GM21576 (cell line): ENCODE measurements around the gene ASB18.

Experiments
- ATAC-seq: cut with Tn5 transposase; IDR thresholded peaks from one replicate; pipeline ENCODE4 v1.9.1; 2021; ENCODE audit warnings: mild to moderate bottlenecking, moderate library complexity; ENCODE audit not compliant: unreplicated experiment

The ASB18 gene

DNA sequence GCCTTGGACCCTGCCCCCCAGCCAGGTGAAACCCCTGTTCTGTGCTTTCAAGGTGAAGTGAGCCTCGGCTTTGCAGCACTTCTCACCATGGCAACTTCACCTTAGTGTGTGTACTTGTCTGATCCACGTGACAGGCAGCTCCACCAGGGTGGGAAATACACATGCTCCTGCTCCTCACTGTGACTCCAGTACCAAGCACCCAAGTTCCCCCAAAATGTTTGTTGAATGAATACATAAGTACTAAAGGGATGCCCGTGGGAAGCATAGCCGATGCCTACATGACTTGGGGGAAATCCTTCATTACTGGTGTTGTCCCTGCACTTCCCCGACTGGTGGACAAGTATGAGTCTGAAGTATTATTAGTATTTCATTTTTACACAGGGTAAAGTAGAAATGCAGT, 54.2 kb downstream of the ASB18 start:
- no peak for ATAC-seq

DNA sequence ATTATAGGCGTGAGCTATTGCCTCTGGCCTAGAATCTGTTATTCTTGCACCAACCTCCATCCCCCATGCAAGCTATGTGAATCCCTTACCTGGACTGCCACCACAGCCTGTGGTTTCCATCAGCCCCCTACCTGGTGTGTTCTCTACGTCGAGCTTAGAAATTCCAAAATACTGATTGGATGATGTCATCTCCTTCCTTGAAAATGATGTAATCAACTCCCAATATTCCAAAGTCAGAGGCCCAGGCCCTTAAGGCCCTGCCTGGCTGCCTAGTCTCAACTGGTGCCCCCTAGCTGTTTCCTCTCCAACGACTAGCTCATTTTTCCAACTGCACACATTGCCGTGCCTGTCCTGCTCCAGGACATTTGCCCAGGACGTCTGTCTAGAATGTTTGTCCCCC, 54.7 kb downstream of the ASB18 start:
- no peak for ATAC-seq

DNA sequence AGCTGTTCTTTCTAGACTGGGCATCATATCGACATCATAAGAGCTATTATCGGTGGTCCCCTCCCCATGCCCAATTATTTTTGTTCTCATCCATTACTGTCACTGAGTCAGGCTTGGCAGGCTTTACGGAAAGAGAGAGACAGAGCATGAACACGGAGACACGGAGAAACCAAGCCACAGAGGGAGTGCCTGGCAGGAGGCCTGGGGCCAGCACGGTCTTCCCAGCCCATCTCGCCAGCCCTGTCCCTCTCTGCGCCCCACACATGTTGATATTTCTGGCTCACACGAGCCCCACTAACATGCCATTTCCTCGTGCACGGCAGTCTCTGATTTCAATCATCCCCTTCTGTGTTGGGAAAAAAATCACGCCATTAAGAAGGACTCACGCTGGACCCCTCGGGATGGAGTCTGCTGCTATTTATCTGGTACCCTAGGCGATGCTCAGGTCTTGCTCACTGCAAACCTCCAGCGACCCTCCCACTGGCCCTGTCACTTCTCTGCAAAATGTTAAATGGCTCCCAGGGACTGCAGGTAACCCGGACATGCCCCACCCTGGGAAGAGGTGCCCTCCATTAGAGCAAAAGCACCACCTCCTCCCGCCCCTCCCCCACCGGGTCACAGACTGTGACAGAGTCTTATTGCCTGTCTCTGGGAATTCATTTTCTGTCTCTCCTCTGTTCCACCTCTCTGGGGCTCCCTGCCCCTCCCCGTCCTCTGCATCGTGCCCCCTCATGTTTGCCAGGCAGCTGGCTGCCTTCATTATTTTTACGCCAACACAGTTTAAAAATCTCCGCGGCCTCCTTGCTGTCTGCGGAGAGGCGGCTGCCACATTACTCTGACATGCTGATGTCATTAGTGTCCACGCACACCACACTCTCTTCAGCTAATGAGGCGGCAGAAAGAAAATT, 55.9 kb downstream of the ASB18 start:
- ATAC-seq, result no peak

DNA sequence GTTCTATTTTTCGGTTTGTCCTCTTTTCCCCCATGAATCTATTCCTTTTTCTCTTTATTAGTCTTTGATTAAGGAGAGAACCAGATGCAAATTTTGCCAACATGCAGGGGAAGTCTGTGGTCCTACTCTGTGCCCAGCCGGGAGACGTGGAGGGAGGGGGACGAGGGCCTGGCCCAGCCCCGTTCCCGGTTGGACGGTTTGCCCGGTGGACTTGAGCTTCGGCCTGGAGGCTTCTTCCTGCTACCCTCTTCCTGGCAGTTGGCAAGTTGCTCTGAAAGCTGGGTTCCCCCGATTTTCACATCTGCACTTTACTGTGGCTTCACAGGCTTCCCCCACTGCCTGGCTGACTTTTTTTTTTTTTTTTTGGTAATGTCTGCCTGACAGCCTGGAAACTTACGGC, 56.7 kb downstream of the ASB18 start:
- no peak for ATAC-seq

DNA sequence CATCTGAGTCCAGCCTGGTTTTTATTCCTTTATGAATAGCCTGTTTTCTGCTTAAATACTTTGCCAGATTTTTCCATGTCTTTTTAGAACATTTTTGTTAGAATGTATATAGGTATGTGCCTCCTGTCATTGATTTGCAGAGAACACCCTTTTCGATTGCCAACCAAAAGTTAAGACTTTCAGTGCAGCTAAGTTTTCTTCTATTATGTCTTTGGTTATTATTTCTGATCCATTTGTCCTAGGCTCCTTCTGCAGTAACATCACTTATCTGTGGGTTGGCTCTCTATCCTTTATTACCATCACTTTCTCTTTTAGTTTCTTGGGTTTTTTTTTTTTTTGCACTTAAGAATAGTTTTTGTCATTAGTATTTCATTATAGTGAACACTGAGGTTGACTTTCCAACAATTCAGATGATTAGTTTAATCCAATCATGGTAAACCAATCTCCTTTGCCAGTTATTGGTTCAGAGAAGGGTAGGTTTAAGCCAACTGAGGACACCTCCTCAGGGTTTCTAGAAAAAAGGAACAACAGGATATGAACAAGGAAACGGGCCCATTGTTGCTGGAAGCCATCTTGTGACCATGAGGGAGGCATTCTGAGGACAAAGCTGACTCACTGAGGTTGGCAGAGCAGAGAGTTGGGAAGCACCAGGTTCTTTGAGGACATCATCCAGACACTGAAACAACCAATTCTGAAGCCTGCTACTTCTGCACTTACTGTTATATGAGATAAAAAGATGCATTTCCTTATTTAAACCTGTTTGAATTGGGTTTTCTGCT, 58.1 kb downstream of the ASB18 start:
- no peak for ATAC-seq

DNA sequence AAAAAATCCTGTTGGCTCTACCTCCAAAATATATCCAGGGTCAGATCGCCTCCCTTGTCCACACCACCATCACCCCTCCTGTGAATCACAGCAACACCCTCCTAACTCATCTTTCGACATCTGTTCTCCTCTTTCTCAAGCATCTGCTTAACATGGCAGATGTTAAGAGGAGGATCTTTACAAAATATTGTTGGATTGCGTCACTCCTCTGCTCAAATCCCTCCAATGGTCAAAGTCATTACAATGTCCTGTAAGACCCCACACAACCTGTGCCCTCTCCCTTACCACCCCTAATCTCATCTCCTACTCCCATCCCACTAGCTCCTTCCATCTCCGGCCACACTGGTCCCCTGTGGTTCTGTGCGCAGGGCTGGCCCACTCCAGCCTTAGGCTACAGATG, 59.3 kb downstream of the ASB18 start:
- ATAC-seq, result no peak

DNA sequence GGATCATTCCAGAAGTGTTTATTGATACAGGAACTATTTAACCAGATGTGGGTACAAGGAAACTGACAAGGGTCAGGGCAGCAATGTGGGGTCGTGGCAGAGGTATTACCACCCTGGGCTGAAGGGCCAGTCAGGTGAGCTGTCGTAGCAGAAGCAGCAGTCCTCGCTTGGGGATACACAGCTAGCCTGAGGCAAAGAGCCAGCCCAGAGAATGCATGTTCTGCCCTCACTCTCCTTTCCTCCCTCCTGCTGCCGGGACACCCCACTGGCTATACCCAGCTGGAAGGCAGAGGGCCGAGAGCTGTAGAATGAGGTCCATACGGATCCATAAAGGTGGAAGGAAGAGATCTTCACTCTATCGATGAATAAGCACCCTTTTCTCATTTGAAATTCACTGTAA, 63.8 kb downstream of the ASB18 start:
- no peak for ATAC-seq

DNA sequence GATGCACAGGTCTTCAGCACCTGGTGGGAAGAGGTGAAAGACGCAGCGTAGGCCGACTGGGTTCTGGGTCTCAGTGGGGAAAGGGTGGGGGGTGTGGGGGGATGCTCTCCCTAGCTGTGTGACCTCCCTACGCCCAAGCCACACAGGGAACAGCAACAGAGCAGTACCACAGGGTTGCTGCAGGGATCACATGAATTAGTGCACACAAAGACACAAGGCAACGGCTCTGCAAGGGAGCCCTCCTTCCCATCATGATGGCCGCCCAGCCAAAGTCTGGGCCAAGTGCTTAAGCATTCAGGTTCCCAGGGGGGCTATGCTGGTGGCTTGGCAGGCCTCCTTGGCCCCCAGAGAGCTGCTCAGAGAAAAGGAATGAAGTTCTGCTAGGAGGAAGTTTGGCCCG, 67.8 kb downstream of the ASB18 start:
- ATAC-seq, result no peak

DNA sequence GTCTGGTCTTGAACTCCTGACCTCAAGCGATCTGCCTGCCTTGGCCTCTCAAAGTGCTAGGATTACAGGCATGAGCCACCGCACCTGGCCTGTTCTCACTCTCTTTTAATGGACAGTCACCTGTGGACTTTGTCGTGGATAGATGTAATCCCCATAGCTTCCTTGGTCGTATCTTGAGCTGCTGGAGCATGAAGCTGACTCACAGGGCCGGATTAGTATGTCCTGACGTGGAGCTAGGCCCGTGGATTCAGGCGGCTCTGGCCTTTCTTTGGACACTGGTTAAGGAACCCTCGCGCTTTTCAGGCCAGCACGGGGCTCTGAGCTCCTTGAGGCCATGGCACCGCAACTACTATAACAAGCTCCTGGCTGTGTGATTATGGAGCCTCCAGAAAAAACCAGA, 68.5 kb downstream of the ASB18 start:
- ATAC-seq, result no peak

DNA sequence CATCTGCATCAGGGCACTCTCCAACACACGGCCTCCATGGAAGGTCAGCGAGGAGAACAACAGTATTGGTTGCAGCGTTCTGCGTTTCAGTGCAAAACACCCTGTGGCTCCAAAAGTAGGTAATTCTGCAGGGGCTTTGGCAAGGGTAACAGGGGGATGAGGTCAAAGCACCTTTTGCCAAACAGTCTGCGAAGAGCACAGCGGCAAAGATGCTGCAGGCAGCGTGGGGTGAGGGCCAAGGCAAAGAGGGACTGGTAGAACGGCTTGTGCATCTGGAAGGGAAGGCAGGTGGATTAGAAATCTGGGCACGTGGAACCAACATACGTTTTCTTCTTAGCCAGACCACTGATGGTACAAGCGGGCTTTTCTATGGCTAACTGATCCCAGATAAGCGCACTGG, 69.4 kb downstream of the ASB18 start:
- no peak for ATAC-seq

DNA sequence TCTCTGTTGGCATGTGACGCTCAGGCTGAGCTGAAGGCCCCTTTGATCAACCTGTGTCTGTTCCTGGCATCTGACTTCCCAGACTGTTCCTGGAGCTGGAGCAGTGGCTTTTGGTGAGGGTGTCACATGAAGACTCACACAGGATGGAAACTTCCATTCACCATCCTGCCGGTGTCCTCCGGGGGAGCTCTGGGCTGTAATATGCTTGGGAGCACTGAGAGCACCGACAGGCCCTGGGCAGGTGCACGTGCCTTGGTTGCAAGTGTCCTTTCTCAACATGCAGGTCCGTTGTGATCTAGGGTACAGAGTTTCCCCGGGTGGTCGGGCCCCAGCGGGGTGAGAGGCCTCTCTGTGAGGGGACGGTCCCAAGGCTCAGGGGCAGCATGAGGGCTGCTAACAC, 71.2 kb downstream of the ASB18 start:
- ATAC-seq, result no peak

DNA sequence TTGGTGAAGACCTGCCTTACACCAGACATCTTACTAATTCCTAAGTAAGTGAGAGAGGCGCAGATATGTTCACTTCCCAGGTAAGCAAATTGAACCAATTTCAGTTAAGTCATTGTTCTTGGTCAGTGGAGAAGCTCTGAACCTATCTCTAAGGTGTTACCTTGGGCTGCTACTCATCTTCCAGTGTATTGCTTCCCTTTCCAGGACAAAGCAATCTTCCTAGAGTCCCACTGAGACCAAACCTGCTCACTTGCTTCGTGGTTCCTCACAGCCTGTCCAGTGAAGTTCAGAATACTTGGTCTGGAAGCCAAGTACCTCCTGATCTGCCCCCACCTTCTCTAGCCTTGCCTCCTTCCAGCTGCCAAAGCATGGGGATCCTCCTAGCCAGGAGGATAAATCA, 73.5 kb downstream of the ASB18 start:
- ATAC-seq, result no peak

DNA sequence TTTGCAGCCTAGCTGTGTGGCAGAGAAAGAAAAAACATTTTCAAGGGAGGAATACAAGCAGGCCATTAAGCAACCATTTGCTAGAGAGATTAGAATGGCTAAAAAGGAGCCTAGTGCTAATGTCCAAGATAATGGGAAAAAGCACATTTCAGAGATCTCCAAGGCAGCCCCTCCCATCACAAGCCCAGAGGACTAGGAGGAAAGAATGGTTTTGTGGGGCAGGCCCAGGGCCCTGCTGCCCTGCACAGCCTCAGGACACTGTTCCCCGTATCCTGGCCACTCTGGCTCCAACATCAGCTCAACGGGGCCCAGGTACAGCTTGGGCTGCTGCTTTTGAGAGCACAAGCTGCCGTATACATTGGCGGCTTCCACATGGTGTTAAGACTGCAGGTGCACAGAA, 79.5 kb downstream of the ASB18 start:
- ATAC-seq, result no peak

DNA sequence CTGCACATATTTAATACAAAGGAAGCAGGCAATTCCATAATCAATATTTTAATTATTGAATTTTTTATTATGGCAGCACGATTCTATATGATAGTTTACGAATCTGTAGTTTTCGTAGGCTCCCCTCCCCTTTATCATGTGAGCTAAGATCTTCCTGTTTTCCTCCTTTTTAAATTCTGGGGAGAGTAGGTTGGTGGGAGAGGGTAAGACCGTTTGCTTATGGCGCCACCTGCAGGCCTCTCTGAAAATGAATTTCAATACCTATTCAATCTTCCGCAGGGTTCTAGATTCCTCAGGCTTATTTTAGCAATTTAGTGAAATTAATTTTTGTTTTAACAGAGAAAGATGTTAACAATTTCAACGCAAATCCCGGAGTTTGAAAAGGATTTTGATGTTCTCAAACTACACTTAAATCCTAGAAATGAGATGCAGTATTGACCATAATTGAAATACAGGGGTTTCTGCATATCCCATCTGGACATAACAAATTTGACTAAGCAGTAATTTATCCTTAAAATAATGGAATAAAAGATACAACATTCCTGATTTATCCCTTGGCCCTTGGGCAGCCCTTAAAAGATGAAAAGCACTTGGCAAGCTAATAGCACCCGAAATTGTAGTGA, 83.3 kb downstream of the ASB18 start:
- ATAC-seq, result no peak

DNA sequence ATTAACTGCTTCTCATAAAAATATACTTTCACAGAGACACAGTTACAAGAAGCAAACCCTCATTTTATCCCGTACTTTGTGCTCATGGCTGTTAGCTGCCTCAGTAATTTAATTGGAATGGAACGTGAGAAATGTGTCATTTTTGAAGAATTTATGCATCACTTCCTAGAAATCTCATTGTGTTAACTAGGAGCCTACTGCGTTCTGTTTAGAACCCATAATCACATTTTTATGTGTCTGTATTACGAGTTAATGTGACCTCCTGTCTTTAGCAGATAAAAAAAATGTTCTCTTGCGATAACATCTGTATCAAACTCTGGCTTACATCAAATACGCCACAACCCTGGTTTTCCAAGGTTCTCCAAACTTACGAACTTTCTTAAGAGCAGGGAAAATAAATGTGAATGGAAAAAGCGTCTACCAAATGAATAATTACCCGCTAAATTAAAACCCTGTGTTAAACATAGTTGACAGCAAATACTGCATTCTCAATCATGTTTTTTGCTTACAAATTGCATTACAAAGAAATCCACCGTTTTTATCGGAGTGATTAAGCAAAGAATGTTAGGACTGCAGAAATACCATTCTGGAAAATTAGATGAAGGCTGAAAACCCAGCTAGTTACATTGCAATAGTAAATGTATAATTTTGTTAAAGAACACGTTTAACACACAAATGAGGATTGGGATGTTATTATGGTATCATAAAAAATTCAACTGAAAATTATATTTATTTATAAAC, 84.0 kb downstream of the ASB18 start:
- no peak for ATAC-seq

DNA sequence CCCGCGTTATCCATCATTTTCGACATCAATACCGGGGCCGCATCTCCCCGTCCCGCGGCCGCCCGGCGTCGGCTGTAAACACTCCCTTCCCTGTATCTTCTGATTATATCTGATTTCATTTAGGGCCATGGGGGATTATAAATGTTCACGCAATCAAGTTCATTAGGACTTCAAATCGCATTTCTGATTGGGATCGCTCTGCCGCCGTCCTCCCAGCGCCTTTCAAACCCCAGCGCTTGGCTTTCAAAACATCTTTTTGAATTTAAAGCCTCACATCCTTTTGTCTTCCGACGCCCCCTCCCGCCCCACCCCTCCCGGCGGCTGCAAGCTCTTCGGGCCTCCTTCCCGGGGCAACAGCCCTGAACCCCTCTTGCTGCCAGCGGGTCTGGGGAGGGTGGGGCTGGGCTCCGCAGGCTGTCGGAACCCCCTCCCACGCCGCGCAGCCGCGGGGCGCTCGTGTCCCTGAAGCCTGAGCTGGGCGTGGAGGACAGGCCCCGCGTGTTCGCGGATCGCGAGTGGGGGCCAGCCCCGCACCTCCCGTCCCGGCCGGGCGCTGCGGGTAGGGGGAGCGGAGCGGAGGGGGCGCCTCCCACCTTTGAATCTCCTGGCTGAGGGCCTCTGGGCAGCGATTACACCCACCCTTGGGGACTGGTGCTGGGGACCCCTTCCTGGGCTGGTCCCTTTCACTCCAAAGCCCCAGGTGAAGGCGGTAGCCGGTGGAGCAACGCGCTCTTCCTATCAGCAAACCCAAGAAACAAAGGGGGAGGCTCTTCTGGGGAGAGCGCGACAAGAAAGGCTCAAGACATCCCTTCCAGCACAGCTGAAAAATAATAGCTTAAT, 84.8 kb downstream of the ASB18 start:
- no peak for ATAC-seq

DNA sequence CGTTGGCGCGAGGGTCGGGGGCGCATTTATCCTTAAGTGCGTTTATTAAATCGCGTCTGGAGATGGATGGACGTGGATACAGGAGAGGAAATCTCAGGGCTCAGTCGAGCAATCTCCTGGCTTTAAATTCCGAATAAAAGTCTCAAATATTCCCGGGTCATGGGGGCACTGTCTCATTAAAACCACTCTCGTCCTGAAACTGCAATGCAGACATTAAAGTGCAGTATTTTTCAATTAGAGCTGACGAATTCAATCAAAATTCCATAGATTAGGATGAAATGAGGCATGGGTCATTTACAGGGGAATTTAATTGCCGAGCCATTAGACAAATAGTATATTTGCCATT, 85.3 kb downstream of the ASB18 start:
- ATAC-seq, result no peak

DNA sequence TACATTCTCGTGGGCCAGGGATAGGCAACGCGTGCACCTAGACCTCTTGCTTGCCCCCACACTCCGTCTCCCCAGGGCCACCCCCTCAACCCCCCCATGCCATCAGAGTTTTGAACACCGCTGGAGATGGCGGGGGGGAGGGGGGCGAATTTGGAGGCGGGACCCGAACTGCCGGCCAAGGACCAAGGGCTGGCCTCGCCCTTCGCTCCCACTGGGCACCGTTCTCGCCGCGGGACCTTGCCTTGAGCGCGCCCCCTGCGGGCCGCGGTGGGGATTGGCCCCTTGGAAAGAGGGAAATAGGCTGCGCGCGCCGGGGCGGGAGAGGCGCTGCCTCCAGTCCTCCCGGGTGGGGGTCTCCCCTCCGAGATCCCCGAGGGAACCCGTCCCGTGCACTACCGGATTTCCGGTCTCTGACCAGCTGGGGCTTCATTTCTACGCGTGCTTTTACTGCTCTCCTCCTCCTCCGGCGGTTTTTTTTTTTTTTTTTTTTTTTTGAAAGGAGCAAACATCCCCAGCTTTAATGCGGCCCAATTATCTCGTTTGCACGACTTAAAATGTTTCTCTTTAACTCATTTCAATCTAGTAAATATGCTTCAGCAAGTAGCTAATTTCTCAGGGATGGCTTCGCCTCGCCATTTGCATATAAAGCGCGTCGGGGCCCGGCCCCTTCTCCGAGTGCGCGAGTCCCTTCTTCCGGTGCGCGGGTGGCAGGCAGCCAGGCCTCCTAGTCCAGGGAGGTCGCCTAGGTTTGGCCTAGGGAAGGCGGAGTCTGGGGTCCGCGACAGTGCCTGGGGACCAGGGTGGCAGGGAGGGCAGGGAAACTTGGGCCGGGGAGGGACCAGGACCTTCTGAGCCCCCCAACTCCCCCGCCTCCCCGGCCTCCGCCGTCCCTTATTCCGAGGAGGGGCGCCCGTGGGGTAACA, 86.0 kb downstream of the ASB18 start:
- no peak for ATAC-seq

DNA sequence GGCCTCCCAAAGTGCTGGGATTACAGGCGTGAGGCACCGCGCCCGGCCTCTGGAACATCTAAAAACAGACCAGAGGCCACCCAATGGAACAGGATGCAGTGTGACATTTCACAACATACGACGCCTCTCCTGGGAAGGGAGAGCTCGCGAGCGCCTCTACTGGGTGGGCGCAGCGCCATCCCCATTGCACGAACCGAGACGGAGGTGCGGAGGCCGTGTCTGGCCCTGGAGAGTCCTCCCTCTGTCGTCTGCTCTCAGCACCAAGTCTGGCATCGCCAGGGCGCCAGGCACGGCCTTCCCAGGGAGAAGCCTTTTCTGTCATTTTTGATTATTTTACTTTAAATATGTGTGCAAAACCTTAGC, 86.6 kb downstream of the ASB18 start:
- no peak for ATAC-seq
